GM06990 (cell line): ENCODE results near the gene TACR1.

Source experiments
- DNase-seq: peaks from one replicate; pipeline ENCODE4 v3.0.0-alpha.2; 2011; ENCODE audit not compliant: insufficient read length; ENCODE audit errors: extremely low read depth
- H3K27me3 ChIP-seq: replicated peaks from 2 replicates; pipeline ENCODE4 v1.6.0; 2011; ENCODE audit warnings: low read length; ENCODE audit not compliant: control insufficient read depth, insufficient read depth
- H3K36me3 ChIP-seq: 2 replicates; pipeline ENCODE4 v1.5.1; 2011; ENCODE audit warnings: low read length; ENCODE audit not compliant: control insufficient read depth, insufficient read depth
- H3K4me3 ChIP-seq: replicated peaks from 2 replicates; pipeline ENCODE4 v1.5.1; 2011; ENCODE audit warnings: low read depth, mild to moderate bottlenecking, control low read depth, low read length
- CTCF ChIP-seq: IDR thresholded peaks from 2 replicates; pipeline ENCODE4 v1.5.1; 2011; ENCODE audit warnings: low read length, control low read depth, mild to moderate bottlenecking, inconsistent platforms; ENCODE audit not compliant: insufficient read depth, poor library complexity, severe bottlenecking

TACR1 gene

GRCh38 chr2:75007061-75007460, 192.3 kb downstream of the TACR1 start:
- DNase-seq = no peak

GRCh38 chr2:75006041-75006440, 193.3 kb downstream of the TACR1 start:
- Histone ChIP-seq H3K27me3 (no peaks in the 10 kb centered on the region), H3K36me3 (no peaks in the 10 kb centered on the region), H3K4me3 (no peak overlapping the region)
- no peak for TF ChIP-seq CTCF
- no peak for DNase-seq

More at GRCh38 chr2:75007061-75007460, 192.3 kb downstream of the TACR1 start:
- Histone ChIP-seq H3K27me3 (no peaks in the 10 kb centered on the region), H3K36me3 (no peaks in the 10 kb centered on the region), H3K4me3 (no peak overlapping the region)
- TF ChIP-seq CTCF = no peak

DNA sequence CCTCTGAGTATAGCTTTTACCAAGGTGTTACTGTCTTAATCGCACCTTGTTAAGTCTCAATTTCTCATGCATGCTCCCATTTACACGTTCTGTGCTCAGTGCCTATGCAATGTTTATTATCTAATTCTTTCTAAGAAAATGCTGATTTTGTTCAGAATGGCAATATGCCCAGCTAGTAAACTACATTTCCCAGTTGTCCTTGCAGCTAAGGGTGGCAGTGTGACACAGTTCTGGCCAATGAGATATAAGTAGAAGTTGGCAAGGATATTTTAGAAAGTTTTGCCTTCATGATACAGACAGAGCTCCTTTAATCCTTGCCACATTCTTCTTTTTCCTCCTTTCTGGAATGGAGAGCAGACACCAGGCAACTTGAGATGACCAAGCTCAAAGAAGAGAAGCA, 195.5 kb downstream of the TACR1 start:
- Histone ChIP-seq H3K27me3 (no peaks in the 10 kb centered on the region), H3K4me3 (no peak overlapping the region), H3K36me3 (no peaks in the 10 kb centered on the region)
- no peak for DNase-seq
- no peak for TF ChIP-seq CTCF

- H3K4me3 ChIP-seq = no peak overlapping the region
- no peaks in the 10 kb centered on the region for H3K27me3 ChIP-seq
- no peak for TF ChIP-seq CTCF
- DNase-seq = no peak
- H3K36me3 ChIP-seq = no peaks in the 10 kb centered on the region
Observed at GRCh38 chr2:75003276-75003675, 196.0 kb downstream of the TACR1 start.

DNA sequence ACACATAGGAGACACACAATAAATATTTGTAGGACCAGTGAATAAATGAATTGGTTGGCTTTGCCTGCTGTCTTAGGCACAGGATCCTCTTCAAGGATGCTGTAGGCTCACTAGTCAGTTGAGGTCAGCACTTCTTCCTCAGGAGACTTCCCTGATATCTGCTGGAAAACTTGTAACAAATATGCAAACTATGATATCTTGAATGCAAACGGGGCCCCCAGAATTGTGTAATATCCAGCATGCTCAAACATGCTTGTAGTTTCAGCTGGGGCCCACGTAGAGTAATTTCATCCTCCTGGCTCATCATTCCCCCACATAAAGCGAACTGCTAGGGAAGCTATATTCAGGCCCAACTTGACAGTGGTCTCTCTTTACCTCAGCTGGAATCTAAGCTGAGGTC, 197.3 kb downstream of the TACR1 start:
- no peak for DNase-seq
- Histone ChIP-seq H3K4me3 (no peak overlapping the region), H3K36me3 (no peaks in the 10 kb centered on the region), H3K27me3 (no peaks in the 10 kb centered on the region)
- no peak for TF ChIP-seq CTCF

- H3K4me3 ChIP-seq = no peak overlapping the region
- no peak for DNase-seq
- no peak for TF ChIP-seq CTCF
- H3K36me3 ChIP-seq = no peaks in the 10 kb centered on the region
- H3K27me3 ChIP-seq = no peaks in the 10 kb centered on the region
Observed at GRCh38 chr2:74999468-74999867, 199.9 kb downstream of the TACR1 start.
